K562 (cell line): ENCODE measurements around the gene FAM83F. TPM values are rescaled to one million over a fixed set of nuclear protein-coding genes. Genes with fewer than 3 reads are reported as not detected.

ENCODE experiments used
- ATAC-seq: fragments of 200-7000 bp; cut with Tn5 transposase; 3 replicates; pipeline ENCODE4 v1.9.1; 2020; ENCODE audit warnings: moderate library complexity
- BruUV-seq: library from RNA; stranded (reverse); fragments of 400-500 nt; replicated peaks from 2 replicates; lab custom pipeline; 2021; lab: Mats Ljungman, UMichigan
- CTCF ChIA-PET: fragments of 300-600 bp; formaldehyde crosslinking; extraction: SDS; loops from one replicate; lab custom pipeline; 2021; ENCODE audit warnings: low intra/inter-chr PET ratio; lab: Yijun Ruan, JAX
- POLR2A ChIA-PET: fragments of 300-600, 350-650 bp; sonication (Branson Sonifier 250); formaldehyde crosslinking; extraction: SDS; loops from one replicate; lab custom pipeline; 2021; ENCODE audit warnings: antibody characterized with exemption, inconsistent platforms; lab: Yijun Ruan, JAX
- DNase-seq, 4 experiments: peaks; one replicate each; pipeline versions ENCODE4 v3.0.0 to v3.0.0-alpha.2; 2011 to 2018; ENCODE audit warnings: low spot score in 3 of 4, mixed read lengths in 3 of 4; ENCODE audit errors: extremely low read depth in 1 of 4
- FAIRE-seq: peaks from 2 replicates; lab custom pipeline; 2011; peaks lifted over from hg19 to GRCh38; lab: Jason Lieb, UNC
- H2AFZ ChIP-seq: 2 replicates; pipeline ENCODE4 v1.6.0; 2011; ENCODE audit warnings: low read depth, low read length, control low read depth, inconsistent platforms
- H3K27ac ChIP-seq: fragments of 200-600 bp; 3 replicates; pipeline ENCODE4 v1.8.0; 2011; ENCODE audit warnings: low read depth, mild to moderate bottlenecking, control low read depth, inconsistent platforms, low read length, moderate library complexity, mixed read lengths; ENCODE audit errors: extremely low read depth
- H3K27me3 ChIP-seq, 2 experiments: fragments of 300-600 bp in 1 of 2; 2 replicates in 1 of 2; 3 replicates in 1 of 2; pipeline versions ENCODE4 v1.6.0 to v1.8.0; 2011; ENCODE audit warnings: inconsistent platforms in 2 of 2, low read length in 2 of 2, mild to moderate bottlenecking in 1 of 2, mixed read lengths in 1 of 2, moderate library complexity in 1 of 2; ENCODE audit not compliant: control insufficient read depth in 2 of 2, insufficient read depth in 2 of 2
- H3K36me3 ChIP-seq: fragments of 300-600 bp; 3 replicates; pipeline ENCODE4 v1.8.0; 2011; ENCODE audit warnings: mild to moderate bottlenecking, low read length, inconsistent platforms; ENCODE audit not compliant: control insufficient read depth, insufficient read depth
- H3K4me1 ChIP-seq, 2 experiments: fragments of 200-600 bp in 1 of 2; replicated peaks in 1 of 2; 2 replicates in 1 of 2; 3 replicates in 1 of 2; pipeline versions ENCODE4 v1.5.1 to v1.8.0; 2011; ENCODE audit warnings: inconsistent platforms in 2 of 2, low read length in 2 of 2, mild to moderate bottlenecking in 1 of 2, mixed read lengths in 1 of 2, moderate library complexity in 1 of 2; ENCODE audit not compliant: control insufficient read depth in 2 of 2, insufficient read depth in 2 of 2
- H3K4me2 ChIP-seq: 2 replicates; pipeline ENCODE4 v1.6.1; 2011; ENCODE audit warnings: low read length, control low read depth, inconsistent platforms, mixed read lengths; ENCODE audit not compliant: insufficient read depth
- H3K4me3 ChIP-seq: fragments of 200-600 bp; sonication (generic), shearing (Covaris generic); 2 replicates; pipeline ENCODE4 v1.5.1; 2016; ENCODE audit warnings: control low read depth, inconsistent platforms
- H3K79me2 ChIP-seq: fragments of 200-600 bp; 3 replicates; pipeline ENCODE4 v1.8.0; 2011; ENCODE audit warnings: low read length, inconsistent platforms; ENCODE audit not compliant: control insufficient read depth, insufficient read depth
- H3K9ac ChIP-seq, 2 experiments: 2 replicates each; pipeline versions ENCODE4 v1.6.0 to v1.6.1; 2011; ENCODE audit warnings: low read depth in 2 of 2, low read length in 2 of 2, control low read depth in 1 of 2, inconsistent platforms in 1 of 2, mild to moderate bottlenecking in 1 of 2, mixed read lengths in 1 of 2; ENCODE audit not compliant: insufficient read depth in 1 of 2
- H3K9me1 ChIP-seq: one replicate; pipeline ENCODE4 v1.6.0; 2011; ENCODE audit warnings: inconsistent platforms, mild to moderate bottlenecking, low read length, moderate library complexity; ENCODE audit not compliant: control insufficient read depth, insufficient read depth
- H3K9me3 ChIP-seq: replicated peaks from 2 replicates; pipeline ENCODE4 v1.5.1; 2011; ENCODE audit warnings: low read depth, low read length, inconsistent platforms; ENCODE audit not compliant: control insufficient read depth, insufficient read depth
- H4K20me1 ChIP-seq: replicated peaks from 2 replicates; pipeline ENCODE4 v1.6.1; 2011; ENCODE audit warnings: low read length, inconsistent platforms, mixed read lengths; ENCODE audit not compliant: control insufficient read depth, insufficient read depth
- E2F8 ChIP-seq: fragments of 450-650 bp; IDR thresholded peaks from 2 replicates; pipeline ENCODE4 v1.7.1; 2018; ENCODE audit warnings: mild to moderate bottlenecking, low read depth; ENCODE audit not compliant: partially characterized antibody
- ELF1 ChIP-seq: fragments of 200-800 bp; sonication (Bioruptor generic); IDR thresholded peaks from 2 replicates; pipeline ENCODE4 v1.6.1; 2016; ENCODE audit warnings: missing genetic modification characterization, missing compliant biosample characterization
- KDM4B ChIP-seq, 2 experiments: fragments of 450-650 bp in 1 of 2; sonication (generic) in 1 of 2; IDR thresholded peaks; 2 replicates each; pipeline ENCODE4 v1.6.1; 2016 to 2017; ENCODE audit warnings: borderline replicate concordance in 2 of 2, antibody characterized with exemption in 1 of 2, low read depth in 1 of 2, mild to moderate bottlenecking in 1 of 2
- MTA2 ChIP-seq: fragments of 450-650 bp; IDR thresholded peaks from 2 replicates; pipeline ENCODE4 v1.6.1; 2016; ENCODE audit warnings: low read depth
- NFE2L1 ChIP-seq: fragments of 450-650 bp; IDR thresholded peaks from 2 replicates; pipeline ENCODE4 v1.6.1; 2016; ENCODE audit warnings: missing genetic modification characterization, low read depth, mild to moderate bottlenecking, missing compliant biosample characterization, moderate library complexity, borderline replicate concordance
- NRF1 ChIP-seq, 2 experiments: fragments of 450-650 bp; IDR thresholded peaks in 1 of 2; conservative IDR thresholded peaks in 1 of 2; 2 replicates each; pipeline ENCODE4 v1.6.1; 2014; ENCODE audit warnings: mild to moderate bottlenecking in 2 of 2
- PTRF ChIP-seq: fragments of 450-650 bp; IDR thresholded peaks from 2 replicates; pipeline ENCODE4 v1.6.1; 2016; ENCODE audit warnings: mild to moderate bottlenecking, missing genetic modification characterization, missing compliant biosample characterization
- ZBTB1 ChIP-seq: sonication (generic); formaldehyde crosslinking; IDR thresholded peaks from 2 replicates; pipeline ENCODE4 v1.8.1; 2023; ENCODE audit warnings: missing genetic modification reagents, low read depth, mild to moderate bottlenecking, borderline replicate concordance
- ZKSCAN1 ChIP-seq: fragments of 150-350 bp; IDR thresholded peaks from 2 replicates; pipeline ENCODE4 v1.6.1; 2016; ENCODE audit warnings: low read depth, low read length
- ZNF239 ChIP-seq: fragments of 250-450 bp; sonication (Bioruptor Pico); IDR thresholded peaks from 2 replicates; pipeline ENCODE4 v1.4.0; 2020; ENCODE audit warnings: mild to moderate bottlenecking
- ZNF436 ChIP-seq: fragments of 250-450, 450-650 bp; sonication (Bioruptor Pico); formaldehyde crosslinking; IDR thresholded peaks from 2 replicates; pipeline ENCODE4 v1.7.0; 2020; ENCODE audit warnings: mild to moderate bottlenecking
- ZNF592 ChIP-seq: fragments of 450-650 bp; IDR thresholded peaks from 2 replicates; pipeline ENCODE4 v1.6.1; 2017; ENCODE audit warnings: antibody characterized with exemption, mild to moderate bottlenecking
- ZZZ3 ChIP-seq: fragments of 450-650 bp; IDR thresholded peaks from 2 replicates; pipeline ENCODE4 v1.6.1; 2016; ENCODE audit warnings: antibody characterized with exemption, mild to moderate bottlenecking, moderate library complexity
- WGBS: fragments of 100-300 bp; shearing (Covaris generic); methylation state at CpG from one replicate; pipeline ENCODE4 v1.1.6; 2016; ENCODE audit warnings: low coverage, mixed read lengths; ENCODE audit not compliant: insufficient coverage; ENCODE audit errors: missing lambda C conversion rate; 5-methylcytosine and 5-hydroxymethylcytosine counted together
- in situ Hi-C: fragments of 300-500 bp; cut with MboI; formaldehyde crosslinking; loops from 4 replicates; pipeline ENCODE4 v1.15.0; 2018; ENCODE audit warnings: inconsistent platforms, mixed read lengths
- intact Hi-C: fragments of 100-400 bp; cut with micrococcal nuclease; formaldehyde crosslinking; loops from 2 replicates; pipeline ENCODE4 v1.14.2; 2022
- polyA plus RNA-seq, 8 experiments: library from polyadenylated mRNA; depleted of rRNA in 4 of 8; stranded (reverse) in 5 of 8; unstranded in 3 of 8; fragments of >200 nt; fragmentation: Nextera tagmentation in 2 of 8; fragmentation: Illumina TruSeq in 1 of 8; extraction: Ambion mirVana in 2 of 8; extraction: Trizol in 1 of 8; gene quantifications; 2 replicates each; pipeline versions ENCODE4 v1.2.1 to v1.2.3, GENCODE V29; 2011 to 2014; ENCODE audit warnings: inconsistent platforms in 1 of 8, missing spikeins in 1 of 8
- total RNA-seq, 7 experiments: library from RNA; depleted of rRNA in 6 of 7; stranded (reverse); fragments of >200 nt in 6 of 7; fragmentation: Illumina TruSeq in 2 of 7; extraction: Trizol in 2 of 7; gene quantifications; 2 replicates each; pipeline versions ENCODE4 v1.2.1 to v1.2.3, GENCODE V29; 2011 to 2021; ENCODE audit warnings: low replicate concordance in 1 of 7

Gene FAM83F
- total and polyA plus RNA-seq, 9 of the 15 experiments (the other 6 are each of a cell fraction or from before 2014, with no cell fraction given) = under 0.01 to 0.13 (median 0.04) TPM; not detected in 1

GRCh38 chr22:40044870-40045834 is 50.4 kb downstream of the FAM83F start:
- in situ Hi-C loops (loop anchor here (5.0 to 10.0 kb wide), 2 partner anchors 140 to 307 kb away; no protein-coding TSS in a partner anchor), intact Hi-C loops (loop anchor here (5.0 kb wide), 3 partner anchors 132 to 302 kb away; partner anchors contain the start of genes ADSL and TNRC6B)
- Histone ChIP-seq H3K9me3 (no peaks in the 10 kb centered on the region), H3K4me3 (peak overlapping the region; percentile 52), H3K27ac (peak overlapping the region; percentile 70), H3K79me2 (peaks cover 16% of the 10 kb centered on the region; the same call in 2 of the 3 replicates), H3K36me3 (no peaks in the 10 kb centered on the region), H3K9me1 (peaks cover 5% of the 10 kb centered on the region), H3K4me1 (peaks cover 12 to 38% of the 10 kb centered on the region in 2 experiments), H3K4me2 (peak overlapping the region; percentile 86), H3K27me3 (no peaks in the 10 kb centered on the region), H3K9ac (peak overlapping the region; percentile 59 to 96), H2AFZ (peak overlapping the region; percentile 86), H4K20me1 (no peaks in the 10 kb centered on the region)
- CTCF ChIA-PET = no interaction called here
- under 1% methylated on average over 19 of the region's 138 CpGs for WGBS
- BruUV-seq = no TSS peak
- ATAC-seq = peak; percentile 24
- peak; percentile 55 to 79 (median 70) for DNase-seq
- POLR2A ChIA-PET = interaction anchor here (0.6 to 2.4 kb wide), 15 partner anchors 9 to 726 kb away, joined by 3 to 25 read pairs (median 4); partner anchors contain the start of genes ADSL, ATF4, RPL3 and RPS19BP1
- no peak for FAIRE-seq
- TF ChIP-seq ZZZ3 (no peak), ZKSCAN1 (no peak), ZNF436 (CRISPR knock-in tag) (no peak), ZNF239 (CRISPR knock-in tag) (no peak), PTRF (tag) (no peak), ZBTB1 (CRISPR knock-in tag) (no peak), NFE2L1 (no peak), ELF1 (tag) (peak; percentile 55; the same call in 1 of the 2 replicates), ZNF592 (no peak), NRF1 (conservative IDR thresholded peaks at IDR 0.05 in 1 of 2, IDR thresholded peaks at IDR 0.05 in 1 of 2) (peak; percentile 66 to 71), MTA2 (no peak), KDM4B (IDR thresholded peaks at IDR 0.05; ENCODE audit: borderline replicate concordance in 2 of 2, low read depth in 1 of 2) (no peak), E2F8 (no peak)
